Measurements from ENCODE around the gene THRB.

The THRB gene

GRCh38 chr3:24288496-24289236 is 206.0 kb downstream of the THRB start:
- H3K4me3 ChIP-seq (replicated peaks; ENCODE audit: low read depth, low read length) = no peak overlapping the region
- no peak for DNase-seq (ENCODE audit: low read depth)
- TF ChIP-seq, protein P1, sequence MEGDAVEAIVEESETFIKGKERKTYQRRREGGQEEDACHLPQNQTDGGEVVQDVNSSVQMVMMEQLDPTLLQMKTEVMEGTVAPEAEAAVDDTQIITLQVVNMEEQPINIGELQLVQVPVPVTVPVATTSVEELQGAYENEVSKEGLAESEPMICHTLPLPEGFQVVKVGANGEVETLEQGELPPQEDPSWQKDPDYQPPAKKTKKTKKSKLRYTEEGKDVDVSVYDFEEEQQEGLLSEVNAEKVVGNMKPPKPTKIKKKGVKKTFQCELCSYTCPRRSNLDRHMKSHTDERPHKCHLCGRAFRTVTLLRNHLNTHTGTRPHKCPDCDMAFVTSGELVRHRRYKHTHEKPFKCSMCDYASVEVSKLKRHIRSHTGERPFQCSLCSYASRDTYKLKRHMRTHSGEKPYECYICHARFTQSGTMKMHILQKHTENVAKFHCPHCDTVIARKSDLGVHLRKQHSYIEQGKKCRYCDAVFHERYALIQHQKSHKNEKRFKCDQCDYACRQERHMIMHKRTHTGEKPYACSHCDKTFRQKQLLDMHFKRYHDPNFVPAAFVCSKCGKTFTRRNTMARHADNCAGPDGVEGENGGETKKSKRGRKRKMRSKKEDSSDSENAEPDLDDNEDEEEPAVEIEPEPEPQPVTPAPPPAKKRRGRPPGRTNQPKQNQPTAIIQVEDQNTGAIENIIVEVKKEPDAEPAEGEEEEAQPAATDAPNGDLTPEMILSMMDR (IDR thresholded peaks at IDR 0.05; ENCODE audit: low read length, missing control alignments) = no peak

DNA sequence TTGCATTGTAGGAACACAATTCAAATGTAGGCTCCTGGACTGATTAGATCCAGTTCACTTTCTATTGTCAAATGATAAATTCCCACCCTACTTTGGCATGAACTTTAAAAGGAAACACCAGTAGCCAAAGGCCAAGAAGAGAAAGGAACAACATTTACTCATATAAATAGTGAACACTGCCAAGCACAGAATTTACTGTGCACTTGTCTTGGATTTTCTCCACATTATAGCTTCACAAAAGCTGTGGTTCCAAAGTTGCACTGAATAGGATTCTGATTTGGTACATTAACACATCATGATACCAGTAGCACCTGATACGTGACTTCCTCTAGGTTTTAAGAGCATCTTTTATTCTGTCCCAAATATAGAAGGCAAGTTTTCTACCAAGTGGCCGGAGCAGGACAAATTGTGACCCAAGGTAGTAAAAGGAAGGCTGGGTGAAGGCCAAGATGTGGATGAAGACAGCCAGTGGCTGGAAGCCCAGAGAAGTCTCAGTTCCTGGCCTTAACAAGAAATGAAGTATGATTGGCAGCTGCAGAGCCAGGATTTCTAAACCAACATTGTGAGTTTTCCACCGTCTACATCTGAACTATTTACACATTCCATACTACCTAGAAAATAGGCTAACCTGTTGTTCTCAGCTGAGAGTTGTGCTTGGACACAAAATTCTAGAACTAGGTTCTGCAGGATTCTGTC is 206.7 kb downstream of the THRB start:
- TF ChIP-seq, protein P1 (IDR thresholded peaks at IDR 0.05; ENCODE audit: low read length, missing control alignments) = no peak
- H3K4me3 ChIP-seq (replicated peaks; ENCODE audit: low read depth, low read length) = no peak overlapping the region

GRCh38 chr3:24286405-24286804 is 208.2 kb downstream of the THRB start:
- DNase-seq (ENCODE audit: low read depth) = no peak
- no peak overlapping the region for H3K4me3 ChIP-seq (replicated peaks; ENCODE audit: low read depth, low read length)
- TF ChIP-seq, protein P1 (IDR thresholded peaks at IDR 0.05; ENCODE audit: low read length, missing control alignments) = no peak

More for the DNA sequence above, 206.7 kb downstream of the THRB start:
- DNase-seq (ENCODE audit: low read depth) = no peak

DNA sequence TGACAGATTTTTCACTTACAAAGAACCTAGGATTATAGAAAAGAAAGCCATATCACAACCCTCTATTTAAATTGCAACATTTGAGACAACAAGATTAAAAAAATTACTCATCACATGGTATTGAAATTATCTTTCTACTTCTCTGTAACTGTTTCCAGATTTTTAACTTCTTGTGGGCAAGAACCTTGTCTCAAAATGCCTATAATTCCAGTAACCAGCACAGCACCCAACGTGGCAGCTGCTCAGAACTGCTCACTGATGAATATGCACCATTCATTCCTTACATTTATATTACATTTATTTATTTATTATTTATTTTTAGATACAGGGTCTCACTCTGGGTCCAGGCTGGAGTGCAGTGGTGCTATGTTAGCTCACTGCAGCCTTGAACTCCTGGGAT is 216.1 kb downstream of the THRB start:
- no peak for DNase-seq (ENCODE audit: low read depth)
- TF ChIP-seq, protein P1 (IDR thresholded peaks at IDR 0.05; ENCODE audit: low read length, missing control alignments) = no peak
- H3K4me3 ChIP-seq (replicated peaks; ENCODE audit: low read depth, low read length) = no peak overlapping the region

GRCh38 chr3:24273491-24273890 is 221.2 kb downstream of the THRB start:
- DNase-seq (ENCODE audit: low read depth) = no peak
- no peak overlapping the region for H3K4me3 ChIP-seq (replicated peaks; ENCODE audit: low read depth, low read length)
- TF ChIP-seq, protein P1 (IDR thresholded peaks at IDR 0.05; ENCODE audit: low read length, missing control alignments) = no peak

- no peak overlapping the region for H3K4me3 ChIP-seq (replicated peaks; ENCODE audit: low read depth, low read length)
- no peak for DNase-seq (ENCODE audit: low read depth)
- TF ChIP-seq, protein P1 (IDR thresholded peaks at IDR 0.05; ENCODE audit: low read length, missing control alignments) = no peak
Measured at GRCh38 chr3:24272875-24273274, 221.8 kb downstream of the THRB start.

Data from fibroblast of pulmonary artery (primary cell).